Measurements from ENCODE around the gene IRAK1BP1.
A peak's percentile ranks its signal among the peaks of the same experiment; 100 is the strongest.

Gene IRAK1BP1

DNA sequence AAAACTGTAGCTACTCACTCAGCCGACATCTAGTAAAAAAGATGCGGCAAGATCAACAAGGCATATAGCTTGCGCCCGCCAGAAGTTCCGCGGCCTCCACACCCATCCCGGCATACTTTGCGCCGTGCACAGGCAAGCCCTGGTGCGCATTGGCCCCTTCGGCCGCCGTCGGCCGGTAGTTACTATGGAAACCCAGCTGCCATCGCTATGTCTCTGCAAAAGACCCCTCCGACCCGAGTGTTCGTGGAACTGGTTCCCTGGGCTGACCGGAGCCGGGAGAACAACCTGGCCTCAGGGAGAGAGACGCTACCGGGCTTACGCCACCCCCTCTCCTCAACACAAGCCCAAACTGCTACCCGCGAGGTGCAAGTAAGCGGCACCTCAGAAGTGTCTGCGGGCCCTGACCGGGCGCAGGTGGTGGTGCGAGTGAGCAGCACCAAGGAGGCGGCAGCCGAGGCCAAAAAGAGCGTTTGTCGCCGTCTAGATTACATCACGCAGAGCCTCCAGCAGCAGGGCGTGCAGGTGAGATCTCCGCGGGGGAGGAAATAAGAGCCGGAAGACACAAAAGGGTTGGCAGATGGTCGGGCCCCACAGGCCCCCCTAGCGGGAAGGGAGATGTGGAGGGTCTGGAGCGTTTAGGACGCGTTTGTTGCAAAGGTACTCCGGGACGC, at the start of gene IRAK1BP1:
Gene IRAK1BP1 (plus strand): TSS at position 182 of the 671 bp plus-strand sequence. CDS start 26 bp downstream, at position 208.
- no peak for TF ChIP-seq CTCF (IDR thresholded peaks at IDR 0.05; ENCODE audit: control insufficient read depth, insufficient read depth, low read depth, low read length, missing control alignments)
- DNase-seq (ENCODE audit: low read depth): peak; percentile 13
- H3K4me3 ChIP-seq (ENCODE audit: control insufficient read depth, low read depth, low read length): peak within 1 kb of the TSS; percentile 98

- no peak for TF ChIP-seq CTCF (IDR thresholded peaks at IDR 0.05; ENCODE audit: control insufficient read depth, insufficient read depth, low read depth, low read length, missing control alignments)
- H3K4me3 ChIP-seq (ENCODE audit: control insufficient read depth, low read depth, low read length): no peak overlapping the region
- DNase-seq (ENCODE audit: low read depth): no peak
Measured at GRCh38 chr6:78824045-78824444, 43.3 kb upstream of the IRAK1BP1 start.

- H3K4me3 ChIP-seq (ENCODE audit: control insufficient read depth, low read depth, low read length): no peak overlapping the region
- no peak for DNase-seq (ENCODE audit: low read depth)
- TF ChIP-seq CTCF (IDR thresholded peaks at IDR 0.05; ENCODE audit: control insufficient read depth, insufficient read depth, low read depth, low read length, missing control alignments): no peak
Measured at GRCh38 chr6:78829407-78829806, 37.9 kb upstream of the IRAK1BP1 start.

DNA sequence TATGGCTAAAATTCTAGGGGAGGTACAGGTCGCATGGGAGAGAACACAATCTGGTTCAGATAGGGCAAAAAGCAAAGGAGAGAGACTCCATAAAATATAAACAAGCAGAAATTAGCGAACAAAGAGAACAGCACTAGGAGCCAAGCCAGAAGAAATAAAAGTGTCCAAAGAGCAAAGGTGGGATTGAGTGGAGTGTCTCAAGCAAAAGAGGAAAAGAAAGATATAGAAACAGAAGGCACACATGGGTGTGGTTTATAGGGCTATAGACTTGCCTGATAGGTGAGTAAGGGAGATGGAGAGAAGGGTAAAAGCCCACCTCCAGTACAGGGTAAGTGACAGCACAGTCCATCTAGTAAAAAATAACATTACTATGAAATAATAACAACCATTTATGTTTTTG, 36.5 kb upstream of the IRAK1BP1 start:
- H3K4me3 ChIP-seq (ENCODE audit: control insufficient read depth, low read depth, low read length): no peak overlapping the region
- TF ChIP-seq CTCF (IDR thresholded peaks at IDR 0.05; ENCODE audit: control insufficient read depth, insufficient read depth, low read depth, low read length, missing control alignments): no peak
- DNase-seq (ENCODE audit: low read depth): no peak

- H3K4me3 ChIP-seq (ENCODE audit: control insufficient read depth, low read depth, low read length): no peak overlapping the region
- TF ChIP-seq CTCF (IDR thresholded peaks at IDR 0.05; ENCODE audit: control insufficient read depth, insufficient read depth, low read depth, low read length, missing control alignments): no peak
- DNase-seq (ENCODE audit: low read depth): no peak
Measured at GRCh38 chr6:78831492-78831891, 35.9 kb upstream of the IRAK1BP1 start.

- H3K4me3 ChIP-seq (ENCODE audit: control insufficient read depth, low read depth, low read length): no peak overlapping the region
- DNase-seq (ENCODE audit: low read depth): no peak
- no peak for TF ChIP-seq CTCF (IDR thresholded peaks at IDR 0.05; ENCODE audit: control insufficient read depth, insufficient read depth, low read depth, low read length, missing control alignments)
Measured at GRCh38 chr6:78832091-78832808, 35.1 kb upstream of the IRAK1BP1 start.

Data from AG09309 (cell line).